ENCODE results near the gene CRYL1. TPM values are rescaled to one million over a fixed set of nuclear protein-coding genes. Genes with fewer than 3 reads are reported as not detected.

The CRYL1 gene
- total and polyA plus RNA-seq, 9 of the 15 experiments (the other 6 are each of a cell fraction or from before 2014, with no cell fraction given), result 1.0 to 6.9 (median 2.4) TPM

- in situ Hi-C loops (cut with MboI), result no loop called here
- no peak overlapping the region for H3K4me2 ChIP-seq (ENCODE audit: insufficient read depth, low read length)
Observed at GRCh38 chr13:20412691-20413355, 112.8 kb downstream of the CRYL1 start.

More at GRCh38 chr13:20412691-20413355, 112.8 kb downstream of the CRYL1 start:
- Histone ChIP-seq H2AFZ (ENCODE audit: low read depth, low read length) (no peak overlapping the region), H3K4me3 (no peak overlapping the region), H4K20me1 (replicated peaks; ENCODE audit: control insufficient read depth, insufficient read depth, low read length) (no peaks in the 10 kb centered on the region), H3K27ac (ENCODE audit: extremely low read depth, low read depth, low read length) (no peak overlapping the region), H3K9me1 (ENCODE audit: control insufficient read depth, insufficient read depth, low read length) (no peaks in the 10 kb centered on the region), H3K27me3 (ENCODE audit: control insufficient read depth in 2 of 2, insufficient read depth in 2 of 2, low read length in 2 of 2) (peaks cover 3 to 36% of the 10 kb centered on the region in 2 experiments; a peak in 3 of 5 replicates), H3K36me3 (ENCODE audit: control insufficient read depth, insufficient read depth, low read length) (no peaks in the 10 kb centered on the region), H3K9me3 (replicated peaks; ENCODE audit: control insufficient read depth, insufficient read depth, low read depth, low read length) (no peaks in the 10 kb centered on the region), H3K79me2 (ENCODE audit: control insufficient read depth, insufficient read depth, low read length) (no peaks in the 10 kb centered on the region), H3K4me1 (replicated peaks in 1 of 2; ENCODE audit: control insufficient read depth in 2 of 2, insufficient read depth in 2 of 2, low read length in 2 of 2) (peaks cover 0 to 9% of the 10 kb centered on the region in 2 experiments; a peak in 1 of 5 replicates), H3K9ac (ENCODE audit: insufficient read depth in 1 of 2, low read depth in 2 of 2, low read length in 2 of 2) (no peak overlapping the region)
- ATAC-seq, result no peak
- POLR2A ChIA-PET, result interaction anchor here (1.3 kb wide), 1 partner anchor 9 kb away, joined by 4 read pairs; no protein-coding TSS in a partner anchor
- DNase-seq (ENCODE audit: extremely low read depth in 1 of 4, low spot score in 3 of 4), result no peak
- CTCF ChIA-PET (ENCODE audit: low intra/inter-chr PET ratio), result no interaction called here
- TF ChIP-seq TARDBP (IDR thresholded peaks at IDR 0.05), result no peak
- TF ChIP-seq HMGXB4 (CRISPR knock-in tag; IDR thresholded peaks at IDR 0.05), result no peak
- no peak for TF ChIP-seq ZKSCAN8 (CRISPR knock-in tag; IDR thresholded peaks at IDR 0.05)
- no peak for TF ChIP-seq TBP (optimal IDR thresholded peaks at IDR 0.05; ENCODE audit: low read depth, low read length)
- no peak for TF ChIP-seq CBX8 (IDR thresholded peaks at IDR 0.05; ENCODE audit: borderline replicate concordance, extremely low read depth, low read depth, low read length, poor library complexity, severe bottlenecking)
- TF ChIP-seq POLR2B (IDR thresholded peaks at IDR 0.05; ENCODE audit: low read depth, partially characterized antibody), result no peak
- TF ChIP-seq EGR1 (conservative IDR thresholded peaks at IDR 0.05), result no peak
- TF ChIP-seq, protein P1, sequence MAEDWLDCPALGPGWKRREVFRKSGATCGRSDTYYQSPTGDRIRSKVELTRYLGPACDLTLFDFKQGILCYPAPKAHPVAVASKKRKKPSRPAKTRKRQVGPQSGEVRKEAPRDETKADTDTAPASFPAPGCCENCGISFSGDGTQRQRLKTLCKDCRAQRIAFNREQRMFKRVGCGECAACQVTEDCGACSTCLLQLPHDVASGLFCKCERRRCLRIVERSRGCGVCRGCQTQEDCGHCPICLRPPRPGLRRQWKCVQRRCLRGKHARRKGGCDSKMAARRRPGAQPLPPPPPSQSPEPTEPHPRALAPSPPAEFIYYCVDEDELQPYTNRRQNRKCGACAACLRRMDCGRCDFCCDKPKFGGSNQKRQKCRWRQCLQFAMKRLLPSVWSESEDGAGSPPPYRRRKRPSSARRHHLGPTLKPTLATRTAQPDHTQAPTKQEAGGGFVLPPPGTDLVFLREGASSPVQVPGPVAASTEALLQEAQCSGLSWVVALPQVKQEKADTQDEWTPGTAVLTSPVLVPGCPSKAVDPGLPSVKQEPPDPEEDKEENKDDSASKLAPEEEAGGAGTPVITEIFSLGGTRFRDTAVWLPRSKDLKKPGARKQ (CRISPR knock-in tag; IDR thresholded peaks at IDR 0.05), result no peak
- no peak for TF ChIP-seq ZKSCAN3 (CRISPR knock-in tag; IDR thresholded peaks at IDR 0.05)
- no peak for TF ChIP-seq THRAP3 (IDR thresholded peaks at IDR 0.05; ENCODE audit: borderline replicate concordance)
- TF ChIP-seq ESRRA (IDR thresholded peaks at IDR 0.05; ENCODE audit: borderline replicate concordance, low read depth), result no peak
- no peak for TF ChIP-seq ZNF77 (CRISPR knock-in tag; IDR thresholded peaks at IDR 0.05)
- TF ChIP-seq, protein P2, sequence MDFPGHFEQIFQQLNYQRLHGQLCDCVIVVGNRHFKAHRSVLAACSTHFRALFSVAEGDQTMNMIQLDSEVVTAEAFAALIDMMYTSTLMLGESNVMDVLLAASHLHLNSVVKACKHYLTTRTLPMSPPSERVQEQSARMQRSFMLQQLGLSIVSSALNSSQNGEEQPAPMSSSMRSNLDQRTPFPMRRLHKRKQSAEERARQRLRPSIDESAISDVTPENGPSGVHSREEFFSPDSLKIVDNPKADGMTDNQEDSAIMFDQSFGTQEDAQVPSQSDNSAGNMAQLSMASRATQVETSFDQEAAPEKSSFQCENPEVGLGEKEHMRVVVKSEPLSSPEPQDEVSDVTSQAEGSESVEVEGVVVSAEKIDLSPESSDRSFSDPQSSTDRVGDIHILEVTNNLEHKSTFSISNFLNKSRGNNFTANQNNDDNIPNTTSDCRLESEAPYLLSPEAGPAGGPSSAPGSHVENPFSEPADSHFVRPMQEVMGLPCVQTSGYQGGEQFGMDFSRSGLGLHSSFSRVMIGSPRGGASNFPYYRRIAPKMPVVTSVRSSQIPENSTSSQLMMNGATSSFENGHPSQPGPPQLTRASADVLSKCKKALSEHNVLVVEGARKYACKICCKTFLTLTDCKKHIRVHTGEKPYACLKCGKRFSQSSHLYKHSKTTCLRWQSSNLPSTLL (IDR thresholded peaks at IDR 0.05), result no peak
- TF ChIP-seq, protein P3, sequence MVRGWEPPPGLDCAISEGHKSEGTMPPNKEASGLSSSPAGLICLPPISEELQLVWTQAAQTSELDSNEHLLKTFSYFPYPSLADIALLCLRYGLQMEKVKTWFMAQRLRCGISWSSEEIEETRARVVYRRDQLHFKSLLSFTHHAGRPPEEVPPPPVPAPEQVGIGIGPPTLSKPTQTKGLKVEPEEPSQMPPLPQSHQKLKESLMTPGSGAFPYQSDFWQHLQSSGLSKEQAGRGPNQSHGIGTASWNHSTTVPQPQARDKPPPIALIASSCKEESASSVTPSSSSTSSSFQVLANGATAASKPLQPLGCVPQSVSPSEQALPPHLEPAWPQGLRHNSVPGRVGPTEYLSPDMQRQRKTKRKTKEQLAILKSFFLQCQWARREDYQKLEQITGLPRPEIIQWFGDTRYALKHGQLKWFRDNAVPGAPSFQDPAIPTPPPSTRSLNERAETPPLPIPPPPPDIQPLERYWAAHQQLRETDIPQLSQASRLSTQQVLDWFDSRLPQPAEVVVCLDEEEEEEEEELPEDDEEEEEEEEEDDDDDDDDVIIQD (CRISPR knock-in tag; IDR thresholded peaks at IDR 0.05), result no peak
- 2% methylated on average over 7 of the region's 7 CpGs for WGBS (ENCODE audit: insufficient coverage, low coverage, missing lambda C conversion rate)
- no TSS peak for BruUV-seq (replicated peaks)
- FAIRE-seq, result no peak
- intact Hi-C loops (cut with micrococcal nuclease), result no loop called here

All from K562 (cell line).